HCT116 (cell line): Measurements from ENCODE around the gene SANBR.

Experiments
- CEBPB ChIP-seq: IDR thresholded peaks from 2 replicates; pipeline ENCODE4 v1.6.1; 2012; ENCODE audit warnings: low read depth
- CTCF ChIP-seq, 3 experiments: fragments of 200-600 bp in 1 of 3; sonication (generic) in 1 of 3; IDR thresholded peaks in 2 of 3; conservative IDR thresholded peaks in 1 of 3; 2 replicates each; pipeline ENCODE4 v1.5.1; 2012 to 2017; ENCODE audit warnings: low read depth in 2 of 3, low read length in 2 of 3, antibody characterized with exemption in 1 of 3, borderline replicate concordance in 1 of 3, control low read depth in 1 of 3, mild to moderate bottlenecking in 1 of 3, mixed read lengths in 1 of 3, mixed run types in 1 of 3, moderate library complexity in 1 of 3; ENCODE audit not compliant: insufficient read depth in 1 of 3
- FOSL1 ChIP-seq: IDR thresholded peaks from 2 replicates; pipeline ENCODE4 v1.6.1; 2012; ENCODE audit warnings: low read depth
- SP1 ChIP-seq: IDR thresholded peaks from 2 replicates; pipeline ENCODE4 v1.6.1; 2012; ENCODE audit warnings: low read depth

- TF ChIP-seq CEBPB (no peak), CTCF (IDR thresholded peaks at IDR 0.05 in 2 of 3, conservative IDR thresholded peaks at IDR 0.05 in 1 of 3; ENCODE audit: borderline replicate concordance in 1 of 3, insufficient read depth in 1 of 3, low read depth in 2 of 3, low read length in 2 of 3) (no peak), SP1 (no peak), FOSL1 (no peak)
These were observed 46.9 kb upstream of the SANBR start for GRCh38 chr2:61018798-61019197.
